GM21367 (cell line): ENCODE measurements around the gene ATP8B2.
"Not testable (repeated sequence)": the region's sequence is repeated elsewhere in the genome, so short reads cannot be mapped to it uniquely, and the experiment has no call there.

Source experiments
- ATAC-seq: cut with Tn5 transposase; IDR thresholded peaks from one replicate; pipeline ENCODE4 v1.9.1; 2021; ENCODE audit not compliant: unreplicated experiment

The ATP8B2 gene, protein sequence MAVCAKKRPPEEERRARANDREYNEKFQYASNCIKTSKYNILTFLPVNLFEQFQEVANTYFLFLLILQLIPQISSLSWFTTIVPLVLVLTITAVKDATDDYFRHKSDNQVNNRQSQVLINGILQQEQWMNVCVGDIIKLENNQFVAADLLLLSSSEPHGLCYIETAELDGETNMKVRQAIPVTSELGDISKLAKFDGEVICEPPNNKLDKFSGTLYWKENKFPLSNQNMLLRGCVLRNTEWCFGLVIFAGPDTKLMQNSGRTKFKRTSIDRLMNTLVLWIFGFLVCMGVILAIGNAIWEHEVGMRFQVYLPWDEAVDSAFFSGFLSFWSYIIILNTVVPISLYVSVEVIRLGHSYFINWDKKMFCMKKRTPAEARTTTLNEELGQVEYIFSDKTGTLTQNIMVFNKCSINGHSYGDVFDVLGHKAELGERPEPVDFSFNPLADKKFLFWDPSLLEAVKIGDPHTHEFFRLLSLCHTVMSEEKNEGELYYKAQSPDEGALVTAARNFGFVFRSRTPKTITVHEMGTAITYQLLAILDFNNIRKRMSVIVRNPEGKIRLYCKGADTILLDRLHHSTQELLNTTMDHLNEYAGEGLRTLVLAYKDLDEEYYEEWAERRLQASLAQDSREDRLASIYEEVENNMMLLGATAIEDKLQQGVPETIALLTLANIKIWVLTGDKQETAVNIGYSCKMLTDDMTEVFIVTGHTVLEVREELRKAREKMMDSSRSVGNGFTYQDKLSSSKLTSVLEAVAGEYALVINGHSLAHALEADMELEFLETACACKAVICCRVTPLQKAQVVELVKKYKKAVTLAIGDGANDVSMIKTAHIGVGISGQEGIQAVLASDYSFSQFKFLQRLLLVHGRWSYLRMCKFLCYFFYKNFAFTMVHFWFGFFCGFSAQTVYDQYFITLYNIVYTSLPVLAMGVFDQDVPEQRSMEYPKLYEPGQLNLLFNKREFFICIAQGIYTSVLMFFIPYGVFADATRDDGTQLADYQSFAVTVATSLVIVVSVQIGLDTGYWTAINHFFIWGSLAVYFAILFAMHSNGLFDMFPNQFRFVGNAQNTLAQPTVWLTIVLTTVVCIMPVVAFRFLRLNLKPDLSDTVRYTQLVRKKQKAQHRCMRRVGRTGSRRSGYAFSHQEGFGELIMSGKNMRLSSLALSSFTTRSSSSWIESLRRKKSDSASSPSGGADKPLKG

DNA sequence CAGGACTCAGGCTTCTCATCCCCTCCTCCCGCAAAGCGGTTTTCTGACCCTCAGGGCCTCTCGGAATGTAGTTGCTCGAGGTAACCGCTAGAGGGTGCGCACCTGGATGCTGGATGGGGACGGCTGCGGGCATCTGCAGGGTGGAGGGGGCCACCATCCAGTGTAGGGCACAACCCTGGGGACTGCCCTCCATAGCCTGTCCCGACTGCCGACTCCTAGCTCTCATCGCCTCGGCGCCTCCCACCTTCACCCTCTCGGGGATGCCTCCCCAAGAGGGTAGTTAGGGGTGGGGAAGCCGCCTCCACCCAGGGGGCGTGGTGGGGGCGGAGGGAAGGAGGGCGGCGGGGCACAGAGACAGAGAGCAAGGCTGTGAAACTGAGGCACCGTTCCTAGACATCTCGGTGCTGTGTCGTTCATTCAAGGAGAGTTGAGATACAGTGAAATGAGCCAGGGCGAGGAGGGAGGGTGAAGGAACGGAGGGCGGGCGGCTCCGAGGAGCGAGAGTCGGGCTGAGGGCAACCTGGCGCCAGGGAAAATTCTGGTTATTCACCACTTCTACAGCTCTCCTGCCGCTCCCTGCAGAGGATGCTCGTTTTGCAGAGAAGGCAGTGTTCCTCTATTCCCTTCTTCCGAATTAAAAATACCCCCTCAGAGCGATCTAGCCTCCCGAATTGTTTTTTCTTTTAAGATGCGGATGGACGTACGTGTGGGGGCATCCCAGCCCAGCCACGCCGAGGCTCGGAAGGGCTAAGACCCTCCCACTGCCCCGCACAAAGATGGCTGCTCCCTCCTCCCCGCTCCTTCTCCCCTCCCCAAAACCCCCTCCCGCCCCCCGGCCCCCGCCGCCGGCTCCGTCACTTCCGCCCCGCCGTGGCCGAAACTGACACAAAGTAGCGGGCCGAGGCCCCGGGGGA is at the start of gene ATP8B2:
Gene ATP8B2, plus strand, starts transcription at position 857 of the 914 bp plus-strand sequence. CDS start 2,617 bp downstream, outside the sequence.
- no peak for ATAC-seq

DNA sequence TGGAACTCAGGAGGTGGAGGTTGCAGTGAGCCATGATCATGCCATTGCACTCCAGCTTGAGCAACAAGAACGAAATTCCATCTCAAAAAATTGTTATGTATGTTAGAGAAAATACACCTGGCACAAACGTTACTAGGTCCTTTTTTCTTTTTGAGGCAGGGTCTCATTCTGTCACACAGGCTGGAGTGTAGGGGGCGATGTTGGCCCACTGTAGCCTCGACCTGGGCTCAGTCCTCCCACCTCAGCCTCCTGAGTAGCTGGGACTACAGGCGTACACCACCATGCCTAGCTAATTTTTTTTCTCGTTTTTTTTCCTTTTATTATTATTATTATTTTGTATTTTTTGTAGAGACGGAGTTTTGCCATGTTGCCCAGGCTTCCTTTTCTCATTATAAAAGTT is 48.5 kb upstream of the ATP8B2 start:
- ATAC-seq, result no peak

DNA sequence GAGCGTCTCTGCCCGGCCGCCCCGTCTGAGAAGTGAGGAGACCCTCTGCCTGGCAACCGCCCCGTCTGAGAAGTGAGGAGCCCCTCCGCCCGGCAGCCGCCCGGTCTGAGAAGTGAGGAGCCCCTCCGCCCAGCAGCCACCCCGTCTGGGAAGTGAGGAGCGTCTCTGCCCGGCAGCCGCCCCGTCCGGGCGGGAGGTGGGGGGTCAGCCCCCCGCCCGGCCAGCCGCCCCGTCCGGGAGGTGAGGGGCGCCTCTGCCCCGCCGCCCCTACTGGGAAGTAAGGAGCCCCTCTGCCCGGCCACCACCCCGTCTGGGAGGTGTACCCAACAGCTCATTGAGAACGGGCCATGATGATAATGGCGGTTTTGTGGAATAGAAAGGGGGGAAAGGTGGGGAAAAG is 37.7 kb upstream of the ATP8B2 start:
- not testable (repeated sequence) for ATAC-seq

DNA sequence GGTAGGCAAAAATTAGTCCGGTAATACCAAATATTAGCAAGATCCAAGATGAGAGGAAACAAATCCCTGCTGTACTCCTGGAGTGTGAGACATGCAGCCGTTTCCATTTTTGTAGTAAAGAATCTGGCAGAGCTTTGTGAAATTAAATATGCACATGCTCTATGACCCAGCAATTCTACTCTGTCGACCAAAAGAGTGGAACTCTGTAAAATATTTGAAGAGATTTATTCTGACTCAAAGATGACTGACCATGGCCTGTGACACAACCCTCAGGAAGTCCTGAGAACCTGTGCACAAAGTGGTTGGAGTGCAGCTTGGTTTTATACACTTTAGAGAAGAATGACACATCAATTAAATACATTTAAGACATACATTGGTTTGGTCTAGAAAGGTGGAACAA is 36.7 kb upstream of the ATP8B2 start:
- ATAC-seq, result no peak

DNA sequence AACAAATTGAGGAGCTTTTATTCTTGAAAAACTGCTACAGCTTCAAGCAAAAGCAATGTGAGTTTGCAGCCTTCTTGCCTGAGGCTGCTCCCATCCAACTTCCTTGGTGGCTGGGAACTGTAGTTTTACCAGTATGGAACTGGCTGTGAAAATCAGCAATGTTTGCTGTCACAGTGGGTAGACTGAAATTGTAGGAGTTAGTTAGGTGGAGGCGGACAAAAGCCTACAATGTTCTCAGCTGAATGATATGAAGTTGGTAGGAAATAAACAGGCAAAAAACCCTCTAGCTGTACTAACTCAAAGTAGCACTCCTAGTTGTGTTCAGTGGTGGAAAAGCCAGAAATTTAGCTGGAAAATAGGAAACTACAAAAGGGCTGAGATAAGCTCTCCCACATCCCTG is 34.4 kb upstream of the ATP8B2 start:
- no peak for ATAC-seq

DNA sequence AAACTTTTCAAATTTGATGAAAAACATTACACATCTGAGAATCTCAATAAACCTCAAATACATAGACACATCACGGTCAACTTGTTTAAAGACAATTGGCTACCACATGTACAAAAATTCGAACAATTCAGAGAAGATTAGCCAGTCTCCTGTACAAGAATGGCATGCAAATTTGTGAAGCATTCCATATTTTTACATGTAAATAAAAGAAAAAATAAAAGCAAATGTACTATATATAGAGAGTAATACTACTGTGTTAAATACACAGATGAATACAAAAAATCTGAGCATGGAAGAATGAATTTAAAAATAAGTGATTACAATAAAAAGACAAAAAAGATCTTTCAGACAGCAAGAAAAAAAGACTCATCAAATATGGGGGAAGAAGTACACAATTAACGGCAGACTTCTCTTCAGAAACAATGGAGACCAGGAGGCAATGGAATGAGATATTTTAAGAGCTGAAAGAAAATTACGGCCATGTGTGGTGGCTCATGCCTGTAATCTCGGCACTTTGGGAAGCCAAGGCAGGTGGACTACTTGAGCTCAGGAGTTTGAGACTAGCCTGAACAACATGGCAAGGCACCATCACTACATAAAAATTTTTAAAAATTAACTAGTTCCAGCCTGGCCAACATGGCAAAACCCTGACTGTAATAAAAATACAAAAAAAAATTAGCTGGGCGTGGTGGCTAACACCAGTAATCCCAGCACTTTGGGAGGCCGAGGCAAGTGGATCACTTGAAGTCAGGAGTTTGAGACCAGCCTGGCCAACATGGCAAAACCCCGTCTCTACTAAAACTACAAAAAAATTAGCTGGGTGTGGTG is 29.7 kb upstream of the ATP8B2 start:
- ATAC-seq, result no peak

DNA sequence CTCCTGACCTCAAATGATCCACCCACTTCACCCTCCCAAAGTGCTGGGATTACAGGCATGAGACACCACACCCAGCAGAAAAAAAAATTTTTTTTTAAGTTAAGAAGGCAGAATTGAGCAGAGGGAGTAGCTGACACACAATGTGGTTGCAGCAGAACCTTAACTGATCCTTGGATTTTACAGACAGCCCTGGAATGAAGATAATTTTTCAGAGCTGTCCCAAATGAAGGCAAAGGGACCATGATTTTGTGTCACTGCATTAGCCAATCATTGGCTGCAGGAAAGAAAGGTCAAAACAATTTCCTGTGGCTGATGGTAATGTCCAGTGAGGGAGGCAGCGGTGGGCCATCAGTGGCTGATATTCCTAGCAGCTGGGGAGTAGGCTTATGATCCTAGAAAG is 23.7 kb upstream of the ATP8B2 start:
- ATAC-seq, result no peak

DNA sequence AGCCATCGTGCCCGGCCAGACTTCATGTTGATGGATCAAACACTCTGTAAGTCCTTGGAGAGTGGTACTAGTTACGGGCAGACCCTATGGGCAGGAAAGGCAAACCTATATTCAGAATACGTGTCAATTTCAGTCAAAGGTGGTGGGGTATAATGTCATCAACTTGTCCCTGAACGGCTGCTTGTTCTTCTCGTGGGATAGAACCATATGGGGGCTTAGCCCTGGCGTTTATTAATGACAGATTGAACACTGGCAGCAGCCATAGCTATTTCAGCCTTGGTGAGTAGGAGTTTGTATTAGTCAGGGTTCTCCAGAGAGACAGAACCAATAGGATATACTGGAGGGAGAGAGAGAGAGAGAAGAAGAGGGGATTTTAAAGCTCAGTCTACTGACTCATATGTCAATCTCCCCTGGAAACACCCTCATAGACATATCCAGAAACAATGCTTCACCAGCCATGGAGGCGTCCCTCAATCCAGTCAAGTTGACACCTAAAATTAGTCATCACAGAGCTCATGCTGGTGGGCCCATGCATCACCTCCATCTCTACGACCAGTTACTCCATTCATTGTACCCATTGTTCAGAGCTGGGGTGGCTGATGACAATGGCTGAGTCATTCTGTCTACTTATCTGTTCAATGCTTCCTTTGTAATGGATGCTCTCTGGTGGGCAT is 20.5 kb upstream of the ATP8B2 start:
- ATAC-seq, result no peak

DNA sequence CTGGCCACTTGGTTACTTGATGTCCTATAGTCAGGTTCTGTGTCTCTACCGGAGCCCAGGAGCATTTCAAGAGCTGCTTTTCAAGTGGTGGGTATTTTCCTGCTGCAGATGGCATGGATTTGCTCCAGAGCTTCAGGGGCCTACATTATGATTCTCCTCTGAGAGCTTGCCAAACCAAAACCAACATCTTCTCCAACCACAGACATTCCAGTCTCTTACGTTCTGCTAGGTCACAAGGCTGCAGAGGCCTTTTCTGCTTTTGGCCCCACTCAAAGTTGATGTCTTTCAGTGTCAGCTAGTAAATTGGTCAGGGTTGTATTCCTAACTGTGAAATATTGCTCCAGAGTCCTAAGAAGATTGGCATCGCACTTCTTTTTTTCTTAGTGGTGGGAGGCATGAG is 19.2 kb upstream of the ATP8B2 start:
- ATAC-seq, result no peak

DNA sequence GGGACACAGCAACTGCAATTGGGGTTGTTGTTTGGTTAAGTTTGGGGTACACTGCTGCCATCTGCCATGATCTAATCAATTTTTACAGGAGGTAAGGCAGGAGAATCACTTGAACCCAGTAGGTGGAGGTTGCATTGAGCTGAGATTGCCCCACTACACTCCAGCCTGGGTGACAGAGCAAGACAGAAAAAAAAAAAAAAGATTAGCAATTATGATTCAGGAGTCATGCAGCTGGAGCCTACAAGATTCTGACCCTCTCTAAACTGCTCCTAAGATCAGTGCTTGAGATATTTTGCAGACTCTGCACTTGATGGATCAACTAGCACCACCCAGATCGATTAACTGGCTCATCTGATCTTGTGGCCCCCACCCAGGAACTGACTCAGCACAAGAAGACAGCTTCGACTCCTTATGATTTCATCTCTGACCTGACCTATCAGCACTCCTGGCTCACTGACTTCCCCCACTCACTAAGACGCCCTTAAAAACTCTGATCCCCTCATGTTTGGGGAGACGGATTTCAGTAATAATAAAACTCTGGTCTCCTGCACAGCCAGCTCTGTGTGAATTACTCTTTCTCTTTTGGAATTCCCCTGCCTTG is 17.6 kb upstream of the ATP8B2 start:
- ATAC-seq, result not testable (repeated sequence)

DNA sequence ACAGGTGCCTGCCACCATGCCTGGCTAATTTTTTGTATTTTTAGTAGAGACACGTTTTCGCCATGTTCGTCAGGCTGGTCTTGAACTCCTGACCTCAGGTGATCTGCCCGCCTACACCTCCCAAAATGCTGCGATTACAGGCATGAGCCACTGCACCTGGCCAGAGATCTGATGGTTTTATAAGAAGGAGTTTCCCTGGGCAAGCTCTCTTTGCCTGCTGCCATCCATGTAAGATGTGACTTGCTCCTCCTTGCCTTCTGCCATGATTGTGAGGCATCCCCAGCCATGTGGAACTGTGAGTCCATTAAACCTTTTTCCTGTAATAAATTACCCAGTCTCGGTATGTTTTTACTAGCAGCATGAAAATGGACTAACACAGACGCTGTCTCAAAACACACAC is 16.2 kb upstream of the ATP8B2 start:
- not testable (repeated sequence) for ATAC-seq

DNA sequence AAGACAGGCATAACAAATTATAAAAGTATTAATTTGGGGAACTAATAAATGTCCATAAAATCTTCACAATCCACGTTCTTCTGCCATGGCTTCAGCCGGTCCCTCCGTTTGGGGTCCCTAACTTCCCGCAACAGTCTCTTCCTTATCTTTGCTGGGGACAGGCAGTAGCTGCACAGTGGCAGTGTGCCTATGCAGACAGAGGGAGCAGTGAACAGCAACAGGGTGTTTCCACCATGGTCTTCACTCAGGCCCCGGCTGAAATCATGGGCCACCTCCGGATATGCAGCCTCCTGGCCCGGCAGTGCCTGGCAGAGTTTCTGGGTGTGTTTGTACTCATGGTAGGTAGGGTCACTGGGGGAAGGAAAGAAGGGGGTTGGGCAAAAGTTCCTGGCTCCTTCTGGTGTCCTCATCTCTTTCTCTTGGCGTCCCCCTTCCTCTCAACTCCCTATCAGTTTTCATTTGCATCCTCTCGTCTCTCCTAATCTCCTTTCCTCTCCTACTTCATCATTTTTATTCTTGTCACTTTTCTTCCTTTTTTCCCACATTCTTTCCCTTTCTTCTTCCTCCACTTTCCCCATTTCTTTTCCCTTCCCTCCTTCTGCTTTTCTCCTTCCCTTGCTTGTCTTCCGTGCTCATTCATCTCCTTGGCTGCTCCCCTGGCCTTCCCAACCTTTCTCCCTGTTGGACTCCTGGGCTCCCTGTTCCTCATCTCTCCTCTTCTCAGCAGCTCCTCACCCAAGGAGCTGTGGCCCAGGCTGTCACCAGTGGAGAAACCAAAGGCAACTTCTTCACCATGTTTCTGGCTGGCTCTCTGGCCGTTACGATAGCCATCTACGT is 12.9 kb upstream of the ATP8B2 start:
- ATAC-seq, result not testable (repeated sequence)

DNA sequence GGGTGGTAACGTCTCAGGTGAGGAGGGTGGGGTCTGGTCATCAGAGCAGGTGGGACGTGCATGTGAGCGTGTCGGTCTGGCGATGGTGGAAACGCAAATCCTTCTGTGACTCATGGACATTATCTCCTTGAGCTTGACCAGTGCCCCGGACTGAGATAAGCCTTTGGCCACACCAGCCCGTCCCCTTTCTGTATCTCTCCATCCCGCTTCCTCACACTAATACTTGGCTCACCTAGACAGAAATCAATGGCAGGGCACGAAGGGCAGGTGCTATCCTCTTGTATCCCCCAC is 12.3 kb upstream of the ATP8B2 start:
- no peak for ATAC-seq

DNA sequence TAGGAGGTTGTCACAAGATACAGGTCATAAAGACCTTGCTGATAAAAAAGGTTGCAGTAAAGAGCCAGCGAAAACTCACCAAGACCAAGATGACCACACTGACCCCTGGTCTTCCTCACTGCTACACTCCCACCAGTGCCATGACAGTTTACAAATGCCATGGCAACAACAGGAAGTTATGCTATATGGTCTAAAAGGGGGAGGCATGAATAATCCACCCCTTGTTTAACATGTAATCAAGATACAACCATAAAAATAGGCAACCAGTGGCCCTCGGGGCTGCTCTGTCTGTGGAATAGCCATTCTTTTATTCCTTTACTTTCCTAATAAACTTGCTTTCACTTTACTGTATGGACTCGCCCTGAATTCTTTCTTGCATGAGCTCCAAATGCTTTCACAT is 11.1 kb upstream of the ATP8B2 start:
- ATAC-seq, result not testable (repeated sequence)

DNA sequence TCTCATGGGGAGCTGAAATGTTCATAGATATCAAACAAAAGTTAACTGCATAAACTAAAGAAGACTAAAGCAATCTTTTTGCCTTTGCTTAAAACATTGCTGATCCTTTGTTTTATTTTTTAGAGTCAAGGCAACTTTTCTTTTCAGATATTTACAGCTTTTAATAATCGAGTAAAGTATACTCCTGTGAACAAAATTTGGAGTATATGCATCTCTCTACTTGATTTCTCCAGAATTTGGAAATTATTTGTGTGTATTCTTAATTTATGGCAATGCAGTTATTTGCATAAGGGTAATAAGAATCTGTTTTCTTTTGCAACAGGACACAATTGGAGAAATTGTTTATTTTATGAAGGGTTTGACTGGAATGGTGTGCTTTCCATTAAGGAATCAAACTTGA is 8.6 kb upstream of the ATP8B2 start:
- no peak for ATAC-seq

DNA sequence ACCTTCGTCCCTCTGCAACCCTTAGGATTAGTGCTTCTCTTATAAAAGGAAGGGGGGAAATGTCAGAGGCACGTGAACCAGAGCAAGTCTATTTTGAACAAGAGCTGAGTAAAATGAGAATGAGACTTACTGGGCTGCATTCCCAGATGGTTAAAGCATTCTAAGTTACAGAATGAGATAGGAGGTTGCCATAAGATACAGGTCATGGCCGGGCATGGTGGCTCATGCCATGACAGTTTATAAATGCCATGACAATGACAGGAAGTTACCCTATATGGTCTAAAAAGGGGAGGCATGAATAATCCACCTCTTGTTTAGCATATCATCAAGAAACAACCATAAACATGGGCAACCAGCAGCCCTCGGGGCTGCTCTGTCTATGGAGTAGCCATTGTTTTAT is 6.9 kb upstream of the ATP8B2 start:
- no peak for ATAC-seq

DNA sequence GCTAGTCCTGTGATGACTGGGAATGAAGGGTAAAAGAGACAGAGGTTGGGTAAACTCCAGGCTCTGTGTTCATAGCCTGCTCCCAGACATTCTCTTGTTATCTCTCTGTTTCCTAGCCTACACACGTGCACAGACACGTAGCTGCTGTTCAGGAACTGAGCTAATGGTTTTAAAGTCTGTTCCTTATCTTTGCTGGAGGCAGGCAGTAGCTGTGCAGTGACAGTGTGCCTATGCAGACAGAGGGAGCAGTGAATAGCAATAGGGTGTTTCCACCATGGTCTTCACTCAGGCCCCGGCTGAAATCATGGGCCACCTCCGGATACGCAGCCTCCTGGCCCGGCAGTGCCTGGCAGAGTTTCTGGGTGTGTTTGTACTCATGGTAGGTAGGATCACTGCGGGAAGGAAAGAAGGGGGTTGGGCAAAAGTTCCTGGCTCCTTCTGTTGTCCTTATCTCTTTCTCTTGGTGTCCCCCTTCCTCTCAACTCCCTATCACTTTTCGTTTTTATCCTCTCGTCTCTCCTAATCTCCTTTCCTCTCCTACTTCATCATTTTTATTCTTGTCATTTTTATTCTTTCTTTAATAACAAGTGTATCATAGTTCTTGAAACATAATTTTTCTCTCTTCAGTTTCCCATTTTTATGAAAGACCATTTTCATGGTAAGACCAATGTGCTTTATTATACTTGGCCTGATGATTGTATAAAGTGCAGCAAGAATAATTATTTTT is 4.3 kb upstream of the ATP8B2 start, which contains the start of gene AQP10:
Gene AQP10, plus strand, starts transcription at position 212 of the 727 bp plus-strand sequence. Its CDS starts 63 bp downstream, at position 275.
- ATAC-seq, result no peak
